A549 (cell line): Measurements from ENCODE around the gene LRRC38.

Source experiments
- CBX2 ChIP-seq: fragments of 200-600 bp; sonication (generic); IDR thresholded peaks from 2 replicates; pipeline ENCODE4 v1.6.1; 2016; ENCODE audit warnings: low read depth, mild to moderate bottlenecking, borderline replicate concordance
- CEBPB ChIP-seq, 2 experiments: fragments of >200 bp in 1 of 2; sonication (Bioruptor Twin) in 1 of 2; formaldehyde crosslinking in 1 of 2; IDR thresholded peaks; 2 replicates each; pipeline ENCODE4 v1.6.1; 2012 to 2016
- CTCF ChIP-seq: fragments of >200 bp; sonication (Bioruptor Twin); formaldehyde crosslinking; IDR thresholded peaks from 3 replicates; pipeline ENCODE4 v1.5.1; 2016
- FOXS1 ChIP-seq: fragments of 250-450 bp; sonication (Bioruptor Pico); IDR thresholded peaks from 2 replicates; pipeline ENCODE4 v1.5.0; 2020; ENCODE audit warnings: mild to moderate bottlenecking, moderate library complexity
- JUN ChIP-seq, 2 experiments: fragments of >200 bp; sonication (Bioruptor Twin); formaldehyde crosslinking; IDR thresholded peaks; 2 replicates in 1 of 2; 3 replicates in 1 of 2; pipeline ENCODE4 v1.6.1; 2016 to 2017
- JUNB ChIP-seq: fragments of >200 bp; sonication (Bioruptor Twin); formaldehyde crosslinking; IDR thresholded peaks from 2 replicates; pipeline ENCODE4 v1.6.1; 2016
- KDM1A ChIP-seq: fragments of 200-600 bp; sonication (generic); IDR thresholded peaks from 2 replicates; pipeline ENCODE4 v1.6.1; 2016; ENCODE audit warnings: low read depth, mild to moderate bottlenecking
- MAFK ChIP-seq: fragments of 450-650 bp; IDR thresholded peaks from 2 replicates; pipeline ENCODE4 v1.6.1; 2014; ENCODE audit not compliant: partially characterized antibody
- MAZ ChIP-seq: fragments of 150-350 bp; IDR thresholded peaks from 2 replicates; pipeline ENCODE4 v1.6.1; 2014; ENCODE audit warnings: antibody characterized with exemption, low read depth, low read length, borderline replicate concordance
- MYC ChIP-seq: IDR thresholded peaks from 2 replicates; pipeline ENCODE4 v1.6.1; 2012; ENCODE audit warnings: mild to moderate bottlenecking, inconsistent platforms, low read length, improper control_type of control experiment, borderline replicate concordance
- POLR2A ChIP-seq: IDR thresholded peaks from 2 replicates; pipeline ENCODE4 v1.6.1; 2012; ENCODE audit warnings: mild to moderate bottlenecking, low read length
- POLR2AphosphoS2 ChIP-seq: conservative IDR thresholded peaks from 2 replicates; pipeline ENCODE4 v1.6.1; 2012; ENCODE audit warnings: low read length, improper control_type of control experiment, inconsistent platforms

DNA sequence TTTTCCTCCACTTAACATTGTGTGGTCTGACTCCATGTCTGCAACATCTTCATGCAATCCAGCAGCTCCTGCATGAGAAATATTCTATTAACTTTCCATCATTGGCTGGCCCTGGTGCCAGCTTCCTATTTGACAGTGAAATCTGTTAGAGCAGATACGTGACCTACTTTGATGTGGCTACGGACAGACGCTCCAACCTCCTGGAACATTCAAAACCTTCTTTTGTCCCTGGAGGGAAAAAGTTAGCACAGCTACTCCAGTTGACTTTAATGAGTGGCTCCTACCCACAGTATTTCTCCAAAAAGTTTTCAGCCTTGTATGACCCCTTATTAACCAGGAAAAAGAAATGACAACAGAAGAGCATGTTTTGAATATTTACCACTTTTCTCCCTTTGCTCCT is 81.6 kb downstream of the LRRC38 start:
- TF ChIP-seq KDM1A (no peak), MYC (no peak), CBX2 (no peak), POLR2AphosphoS2 (no peak), CTCF (no peak), MAZ (no peak), FOXS1 (no peak), JUNB (no peak), POLR2A (no peak), CEBPB (IDR thresholded peaks at IDR 0.05) (no peak), JUN (IDR thresholded peaks at IDR 0.05) (no peak), MAFK (no peak)
